OCI-LY3 (cell line): ENCODE results near the gene TACC2.

ENCODE experiments used
- H2AFZ ChIP-seq: fragments of 200-600, 300-600 bp; shearing (Covaris generic); 2 replicates; pipeline ENCODE4 v1.6.0; 2014; ENCODE audit warnings: antibody characterized with exemption, low read depth, low read length
- H3K27ac ChIP-seq: fragments of 200-600, 300-600 bp; sonication (generic); 2 replicates; pipeline ENCODE4 v1.5.1; 2014; ENCODE audit warnings: mild to moderate bottlenecking, low read length, moderate library complexity, mixed read lengths
- H3K27me3 ChIP-seq: fragments of 200-600, 300-600 bp; sonication (generic); 2 replicates; pipeline ENCODE4 v1.6.1; 2014; ENCODE audit warnings: low read depth, low read length, mixed read lengths
- H3K36me3 ChIP-seq: fragments of 200-600, 300-600 bp; sonication (generic); replicated peaks from 2 replicates; pipeline ENCODE3; 2014; ENCODE audit warnings: low read depth, low read length, mixed read lengths
- H3K4me1 ChIP-seq: fragments of 300-600, 200-600 bp; sonication (generic); 2 replicates; pipeline ENCODE4 v1.6.1; 2014; ENCODE audit warnings: low read length, mixed read lengths
- H3K4me2 ChIP-seq: fragments of 200-600, 300-600 bp; sonication (generic); 2 replicates; pipeline ENCODE4 v1.6.1; 2014; ENCODE audit warnings: low read length, mixed read lengths
- H3K4me3 ChIP-seq: fragments of 300-600, 200-600 bp; sonication (generic); 2 replicates; pipeline ENCODE4 v1.5.1; 2014; ENCODE audit warnings: antibody characterized with exemption, mild to moderate bottlenecking, low read length, moderate library complexity
- H3K79me2 ChIP-seq: fragments of 300-600, 200-600 bp; shearing (Covaris generic); 2 replicates; pipeline ENCODE4 v1.6.1; 2014; ENCODE audit warnings: mild to moderate bottlenecking, low read length, mixed read lengths
- H3K9ac ChIP-seq: fragments of 300-600, 200-600 bp; shearing (Covaris generic); 2 replicates; pipeline ENCODE4 v1.6.0; 2014; ENCODE audit warnings: mild to moderate bottlenecking, low read length, moderate library complexity
- H3K9me3 ChIP-seq: fragments of 200-600, 300-600 bp; shearing (Covaris generic); 2 replicates; pipeline ENCODE4 v1.6.1; 2014; ENCODE audit warnings: low read length, mixed read lengths; ENCODE audit not compliant: insufficient read depth
- H4K20me1 ChIP-seq: fragments of 200-600, 300-600 bp; sonication (generic); 2 replicates; pipeline ENCODE4 v1.6.1; 2016; ENCODE audit warnings: low read length, mixed read lengths; ENCODE audit not compliant: insufficient read depth
- EZH2phosphoT487 ChIP-seq: fragments of 200-600 bp; shearing (Covaris generic); IDR thresholded peaks from 2 replicates; pipeline ENCODE4 v1.6.1; 2018; ENCODE audit warnings: antibody characterized with exemption, mixed run types, low read depth
- TF ChIP-seq, protein P1 (sequence below): fragments of 200-600, 300-600 bp; sonication (generic); IDR thresholded peaks from 2 replicates; pipeline ENCODE4 v1.5.1; 2014; ENCODE audit warnings: antibody characterized with exemption, low read length, low read depth

TACC2 gene

GRCh38 chr10:122253605-122254004 lies 264.6 kb downstream of the TACC2 start:
- no peak overlapping the region for H3K9ac ChIP-seq
- no peak for TF ChIP-seq EZH2phosphoT487
- TF ChIP-seq, protein P1, sequence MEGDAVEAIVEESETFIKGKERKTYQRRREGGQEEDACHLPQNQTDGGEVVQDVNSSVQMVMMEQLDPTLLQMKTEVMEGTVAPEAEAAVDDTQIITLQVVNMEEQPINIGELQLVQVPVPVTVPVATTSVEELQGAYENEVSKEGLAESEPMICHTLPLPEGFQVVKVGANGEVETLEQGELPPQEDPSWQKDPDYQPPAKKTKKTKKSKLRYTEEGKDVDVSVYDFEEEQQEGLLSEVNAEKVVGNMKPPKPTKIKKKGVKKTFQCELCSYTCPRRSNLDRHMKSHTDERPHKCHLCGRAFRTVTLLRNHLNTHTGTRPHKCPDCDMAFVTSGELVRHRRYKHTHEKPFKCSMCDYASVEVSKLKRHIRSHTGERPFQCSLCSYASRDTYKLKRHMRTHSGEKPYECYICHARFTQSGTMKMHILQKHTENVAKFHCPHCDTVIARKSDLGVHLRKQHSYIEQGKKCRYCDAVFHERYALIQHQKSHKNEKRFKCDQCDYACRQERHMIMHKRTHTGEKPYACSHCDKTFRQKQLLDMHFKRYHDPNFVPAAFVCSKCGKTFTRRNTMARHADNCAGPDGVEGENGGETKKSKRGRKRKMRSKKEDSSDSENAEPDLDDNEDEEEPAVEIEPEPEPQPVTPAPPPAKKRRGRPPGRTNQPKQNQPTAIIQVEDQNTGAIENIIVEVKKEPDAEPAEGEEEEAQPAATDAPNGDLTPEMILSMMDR: no peak
- H3K27ac ChIP-seq: no peak overlapping the region
- H3K9me3 ChIP-seq: no peaks in the 10 kb centered on the region
- H3K79me2 ChIP-seq: no peaks in the 10 kb centered on the region
- H4K20me1 ChIP-seq: no peaks in the 10 kb centered on the region
- no peaks in the 10 kb centered on the region for H3K4me1 ChIP-seq
- H2AFZ ChIP-seq: no peak overlapping the region
- no peaks in the 10 kb centered on the region for H3K36me3 ChIP-seq
- H3K4me2 ChIP-seq: no peak overlapping the region
- peaks cover 2% of the 10 kb centered on the region; the same call in 1 of the 2 replicates for H3K27me3 ChIP-seq
- no peak overlapping the region for H3K4me3 ChIP-seq

DNA sequence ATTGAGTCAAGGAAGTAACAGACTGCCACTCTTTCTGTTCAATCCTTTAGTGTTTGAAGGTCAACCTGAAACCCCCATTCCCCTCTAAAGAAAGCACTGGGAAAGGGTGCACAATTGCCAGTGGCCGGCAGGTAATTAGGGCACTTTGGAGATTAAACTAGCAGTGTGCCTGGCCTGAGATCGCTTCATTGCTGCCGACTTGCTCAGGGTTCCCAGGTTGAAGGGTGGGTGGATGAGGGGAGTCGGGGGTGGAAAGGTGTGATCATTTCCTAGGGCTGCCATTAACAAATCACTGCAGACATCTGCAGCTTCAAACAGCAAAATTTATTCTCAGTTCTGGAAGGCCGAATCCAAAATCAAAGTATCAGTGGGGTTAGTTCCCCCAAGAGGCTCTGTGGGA lies 265.9 kb downstream of the TACC2 start:
- H3K4me2 ChIP-seq: no peak overlapping the region
- H3K36me3 ChIP-seq: no peaks in the 10 kb centered on the region
- no peaks in the 10 kb centered on the region for H3K79me2 ChIP-seq
- no peaks in the 10 kb centered on the region for H4K20me1 ChIP-seq
- no peak overlapping the region for H3K27ac ChIP-seq
- no peak overlapping the region for H3K4me3 ChIP-seq
- no peak overlapping the region for H3K9ac ChIP-seq
- no peaks in the 10 kb centered on the region for H3K9me3 ChIP-seq
- TF ChIP-seq, protein P1: no peak
- TF ChIP-seq EZH2phosphoT487: no peak
- no peak overlapping the region for H2AFZ ChIP-seq
- H3K4me1 ChIP-seq: no peaks in the 10 kb centered on the region
- peaks cover 2% of the 10 kb centered on the region; the same call in 1 of the 2 replicates for H3K27me3 ChIP-seq

GRCh38 chr10:122255509-122256301 lies 266.7 kb downstream of the TACC2 start:
- Histone ChIP-seq H2AFZ (no peak overlapping the region), H3K9ac (no peak overlapping the region), H3K27me3 (peaks cover 5% of the 10 kb centered on the region; the same call in 1 of the 2 replicates), H3K36me3 (no peaks in the 10 kb centered on the region), H3K9me3 (no peaks in the 10 kb centered on the region), H3K4me2 (no peak overlapping the region), H3K4me1 (no peaks in the 10 kb centered on the region), H3K4me3 (no peak overlapping the region), H3K79me2 (no peaks in the 10 kb centered on the region), H3K27ac (no peak overlapping the region), H4K20me1 (no peaks in the 10 kb centered on the region)
- TF ChIP-seq, protein P1: no peak
- TF ChIP-seq EZH2phosphoT487: no peak

DNA sequence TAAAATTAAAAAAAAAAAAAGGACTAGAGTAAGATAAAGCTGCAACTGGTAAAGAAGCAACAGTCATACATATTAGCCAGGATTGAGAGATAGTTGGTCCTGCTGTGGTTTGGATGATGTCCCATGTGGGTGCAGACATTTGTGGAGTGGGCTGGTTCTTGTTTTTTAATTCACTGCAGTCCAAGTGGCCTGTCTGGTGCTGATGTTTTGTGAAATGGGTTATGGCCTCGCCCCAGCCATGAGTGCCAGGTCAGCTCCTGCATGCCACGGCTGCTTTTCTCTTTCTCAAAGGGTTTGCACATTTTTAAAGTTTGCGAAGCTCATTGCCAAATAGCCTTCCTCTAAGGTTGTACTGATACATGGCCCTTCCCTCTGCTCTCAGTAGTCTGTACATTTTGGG lies 268.1 kb downstream of the TACC2 start:
- TF ChIP-seq EZH2phosphoT487: no peak
- TF ChIP-seq, protein P1: no peak

More for the DNA sequence above, 268.1 kb downstream of the TACC2 start:
- Histone ChIP-seq H3K4me2 (no peak overlapping the region), H3K79me2 (no peaks in the 10 kb centered on the region), H3K9me3 (no peaks in the 10 kb centered on the region), H3K9ac (no peak overlapping the region), H2AFZ (no peak overlapping the region), H3K36me3 (no peaks in the 10 kb centered on the region), H3K4me3 (no peak overlapping the region), H3K27me3 (peaks cover 5% of the 10 kb centered on the region; the same call in 1 of the 2 replicates), H3K4me1 (no peaks in the 10 kb centered on the region), H4K20me1 (no peaks in the 10 kb centered on the region), H3K27ac (no peak overlapping the region)
